Spleen (tissue), 11 donors: ENCODE data around the gene CYP11A1. TPM values are rescaled to one million over a fixed set of nuclear protein-coding genes. Genes with fewer than 3 reads are reported as not detected.

Source experiments
- DNase-seq: peaks from one replicate; pipeline ENCODE4 v3.0.0-alpha.2; 2020
- H3K27ac ChIP-seq, 8 donors: fragments of 200-600 bp; sonication (generic) in 7 of 8; 1 replicate in 4 of 8; 2 replicates in 4 of 8; pipeline versions ENCODE4 v1.5.0 to v1.8.0; 2016 to 2021; ENCODE audit warnings: inconsistent platforms in 4 of 8, mild to moderate bottlenecking in 4 of 8, moderate library complexity in 1 of 8
- H3K27me3 ChIP-seq, 7 donors: fragments of 200-600 bp; sonication (generic) in 6 of 7; replicated peaks in 1 of 7; 1 replicate in 4 of 7; 2 replicates in 3 of 7; pipeline versions ENCODE4 v1.5.0 to v1.8.0; 2016 to 2021; ENCODE audit warnings: inconsistent platforms in 3 of 7, mild to moderate bottlenecking in 1 of 7
- H3K36me3 ChIP-seq, 6 donors: fragments of 200-600 bp; sonication (generic) in 5 of 6; 1 replicate in 4 of 6; 2 replicates in 2 of 6; pipeline versions ENCODE4 v1.5.0 to v1.8.0; 2016 to 2021; ENCODE audit warnings: inconsistent platforms in 2 of 6
- H3K4me1 ChIP-seq, 6 donors: fragments of 200-600 bp; sonication (generic) in 5 of 6; 1 replicate in 3 of 6; 2 replicates in 3 of 6; pipeline versions ENCODE4 v1.5.0 to v1.8.0; 2016 to 2021; ENCODE audit warnings: inconsistent platforms in 3 of 6
- H3K4me3 ChIP-seq, 8 donors: fragments of 200-600 bp; sonication (generic) in 7 of 8; 1 replicate in 4 of 8; 2 replicates in 4 of 8; pipeline versions ENCODE4 v1.5.0 to v1.8.0; 2016 to 2021; ENCODE audit warnings: inconsistent platforms in 4 of 8, mild to moderate bottlenecking in 4 of 8, moderate library complexity in 2 of 8
- H3K9me3 ChIP-seq, 8 donors: fragments of 200-600 bp; sonication (generic) in 7 of 8; 1 replicate in 4 of 8; 2 replicates in 4 of 8; pipeline versions ENCODE4 v1.5.0 to v1.8.0; 2016 to 2021; ENCODE audit warnings: inconsistent platforms in 4 of 8
- POLR2A ChIP-seq, 3 donors: fragments of 450-650 bp; IDR thresholded peaks; one replicate each; pipeline ENCODE4 v1.5.1; 2017; ENCODE audit warnings: antibody characterized with exemption in 3 of 3, mild to moderate bottlenecking in 1 of 3
- POLR2AphosphoS5 ChIP-seq, 3 donors: sonication (generic); formaldehyde crosslinking; IDR thresholded peaks; one replicate each; pipeline ENCODE4 v1.5.1; 2017; ENCODE audit warnings: antibody characterized with exemption in 3 of 3
- WGBS, 5 donors: extraction: QIAGEN DNeasy Blood & Tissue Kit in 3 of 5; methylation state at CpG; one replicate each; pipeline versions ENCODE4 v1.1.5 to v1.1.7; 2013 to 2018; 5-methylcytosine and 5-hydroxymethylcytosine counted together
- intact Hi-C: fragments of 100-400 bp; cut with DNase I; formaldehyde crosslinking; loops from one replicate; pipeline ENCODE4 v1.15.0; 2023; ENCODE audit warnings: low total_unique reads
- polyA plus RNA-seq, 3 donors: library from polyadenylated mRNA; stranded (reverse); fragments of 200-250 nt; gene quantifications; one replicate each; pipeline ENCODE4 v1.2.1, GENCODE V29; 2013
- total RNA-seq, 7 donors: library from RNA; depleted of rRNA in 3 of 7; stranded (reverse); fragments of >200 nt in 3 of 7; fragmentation: NEBNext Ultra II Directional in 4 of 7; extraction: Animal tissue kit (Norgen Biotek cat#: 25700) in 4 of 7; gene quantifications; one replicate each; pipeline versions ENCODE4 v1.1.0 to v1.2.1, GENCODE V29; 2016 to 2021
- TF ChIP-seq, protein P1 (sequence below), 11 experiments: fragments of 200-600 bp in 7 of 11; fragments of 450-650 bp in 4 of 11; sonication (generic) in 4 of 11; IDR thresholded peaks in 8 of 11; conservative IDR thresholded peaks in 3 of 11; 1 replicate in 7 of 11; 2 replicates in 4 of 11; pipeline versions ENCODE4 v1.4.0 to v1.8.0; 2016 to 2021; ENCODE audit warnings: antibody characterized with exemption in 11 of 11, inconsistent platforms in 4 of 11, mild to moderate bottlenecking in 1 of 11
- donor health status: healthy with polysubstance abuse.
- donor health status: DM: no; HTN: no; CAD: no; lungs with moderate emphysema.
- donor health status: DM: no; HTN: no; CAD: no.
- donor health status: Bipolar disorder and iron deficiency.
- donor health status: healthy.
- donor health status: DM: no; HTN: no; CAD: no.
- donor health status: DM: yes; HTN: yes; CAD: no.

Gene CYP11A1
- total and polyA plus RNA-seq, 10 donors, result 1.6 to 14.3 (median 4.9) TPM

DNA sequence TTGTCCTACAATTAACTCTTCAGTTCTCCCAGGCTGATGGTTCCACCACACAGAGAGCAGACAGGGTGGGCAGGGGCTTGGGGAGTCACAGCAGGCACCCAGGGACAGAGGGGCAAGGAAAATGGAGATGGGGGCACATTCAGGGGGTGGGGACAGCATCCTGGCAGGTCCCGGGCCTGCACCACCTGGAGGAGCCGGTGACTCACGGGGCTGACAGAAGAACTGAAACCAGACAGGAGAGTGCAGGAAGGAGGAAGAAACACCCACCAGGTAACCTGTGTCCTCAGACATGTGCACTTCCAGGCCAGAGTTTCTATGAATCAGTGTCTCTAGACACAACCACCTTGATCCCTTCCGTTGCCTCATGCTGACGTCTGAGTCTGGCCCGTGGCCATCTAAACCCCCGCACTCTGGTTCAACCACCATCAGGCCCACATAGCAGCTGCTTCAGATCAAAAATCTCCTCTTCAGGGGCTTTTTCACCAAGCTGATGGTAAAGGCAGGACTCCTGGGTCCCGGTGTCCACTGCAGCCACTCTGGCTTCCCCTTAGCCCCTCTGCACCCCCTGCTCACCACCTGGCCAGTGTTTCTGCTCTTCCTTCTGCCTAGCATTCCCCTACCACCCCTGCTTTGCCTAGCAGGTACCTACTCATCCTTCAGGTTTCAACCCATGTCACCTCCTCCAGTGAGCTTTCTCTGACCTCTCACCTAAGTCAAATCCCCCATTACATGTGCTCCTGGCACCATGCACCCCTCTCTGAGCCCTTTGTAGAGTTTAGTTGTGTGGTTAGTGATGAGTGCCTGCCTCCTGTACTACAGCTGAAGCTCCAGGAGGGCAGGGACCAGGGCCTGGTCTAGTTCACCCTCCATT, 16.5 kb upstream of the CYP11A1 start:
- intact Hi-C loops, result loop anchor here (2.0 kb wide), 1 partner anchor 55 kb away; no protein-coding TSS in a partner anchor
- H3K27ac ChIP-seq, result peak overlapping the region; percentile 77 to 92 (median 85)
- H3K4me3 ChIP-seq, result no peak overlapping the region

GRCh38 chr15:74383286-74383685, 15.8 kb upstream of the CYP11A1 start:
- intact Hi-C loops, result loop anchor here (2.0 kb wide), 1 partner anchor 56 kb away; no protein-coding TSS in a partner anchor
- Histone ChIP-seq H3K4me1 (peaks cover 50 to 76% (median 66%) of the 10 kb centered on the region in 6 donors), H3K9me3 (no peaks in the 10 kb centered on the region), H3K27me3 (no peaks in the 10 kb centered on the region), H3K27ac (peak overlapping the region in 6 of 8 donors; percentile 78 to 92 (median 87)), H3K36me3 (no peaks in the 10 kb centered on the region), H3K4me3 (no peak overlapping the region)
- peak; percentile 74 for DNase-seq
- TF ChIP-seq POLR2A (IDR thresholded peaks at IDR 0.05) (no peak), POLR2AphosphoS5 (IDR thresholded peaks at IDR 0.05) (no peak)
- TF ChIP-seq, protein P1, sequence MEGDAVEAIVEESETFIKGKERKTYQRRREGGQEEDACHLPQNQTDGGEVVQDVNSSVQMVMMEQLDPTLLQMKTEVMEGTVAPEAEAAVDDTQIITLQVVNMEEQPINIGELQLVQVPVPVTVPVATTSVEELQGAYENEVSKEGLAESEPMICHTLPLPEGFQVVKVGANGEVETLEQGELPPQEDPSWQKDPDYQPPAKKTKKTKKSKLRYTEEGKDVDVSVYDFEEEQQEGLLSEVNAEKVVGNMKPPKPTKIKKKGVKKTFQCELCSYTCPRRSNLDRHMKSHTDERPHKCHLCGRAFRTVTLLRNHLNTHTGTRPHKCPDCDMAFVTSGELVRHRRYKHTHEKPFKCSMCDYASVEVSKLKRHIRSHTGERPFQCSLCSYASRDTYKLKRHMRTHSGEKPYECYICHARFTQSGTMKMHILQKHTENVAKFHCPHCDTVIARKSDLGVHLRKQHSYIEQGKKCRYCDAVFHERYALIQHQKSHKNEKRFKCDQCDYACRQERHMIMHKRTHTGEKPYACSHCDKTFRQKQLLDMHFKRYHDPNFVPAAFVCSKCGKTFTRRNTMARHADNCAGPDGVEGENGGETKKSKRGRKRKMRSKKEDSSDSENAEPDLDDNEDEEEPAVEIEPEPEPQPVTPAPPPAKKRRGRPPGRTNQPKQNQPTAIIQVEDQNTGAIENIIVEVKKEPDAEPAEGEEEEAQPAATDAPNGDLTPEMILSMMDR (IDR thresholded peaks at IDR 0.05 in 8 of 11, conservative IDR thresholded peaks at IDR 0.05 in 3 of 11), result no peak
- 83 to 96% (median 91%) methylated on average over 2 to 4 of the region's 4 CpGs for WGBS, 5 donors

More for the DNA sequence above, 16.5 kb upstream of the CYP11A1 start:
- WGBS, 5 donors, result 34 to 53% (median 41%) methylated on average over 8 of the region's 8 CpGs
- Histone ChIP-seq H3K4me1 (peaks cover 50 to 78% (median 66%) of the 10 kb centered on the region in 6 donors), H3K9me3 (no peaks in the 10 kb centered on the region), H3K27me3 (no peaks in the 10 kb centered on the region), H3K36me3 (no peaks in the 10 kb centered on the region)
- peak; percentile 87 for DNase-seq
- TF ChIP-seq, protein P1 (IDR thresholded peaks at IDR 0.05 in 8 of 11, conservative IDR thresholded peaks at IDR 0.05 in 3 of 11), result no peak
- TF ChIP-seq POLR2AphosphoS5 (IDR thresholded peaks at IDR 0.05), result peak in 2 of 3 donors; percentile 27 to 63
- TF ChIP-seq POLR2A (IDR thresholded peaks at IDR 0.05), result no peak

- DNase-seq, result peak; percentile 96
- 37 to 44% (median 41%) methylated on average over 11 to 13 of the region's 13 CpGs for WGBS, 5 donors
- intact Hi-C loops, result loop anchor here (2.0 kb wide), 1 partner anchor 57 kb away; no protein-coding TSS in a partner anchor
- no peaks in the 10 kb centered on the region for H3K9me3 ChIP-seq
- H3K27me3 ChIP-seq, result no peaks in the 10 kb centered on the region
- peaks cover 49 to 65% (median 57%) of the 10 kb centered on the region in 6 donors for H3K4me1 ChIP-seq
- H3K4me3 ChIP-seq, result no peak overlapping the region
- peak overlapping the region in 1 of 8 donors; percentile 88 for H3K27ac ChIP-seq
- H3K36me3 ChIP-seq, result no peaks in the 10 kb centered on the region
- TF ChIP-seq, protein P1 (IDR thresholded peaks at IDR 0.05 in 8 of 11, conservative IDR thresholded peaks at IDR 0.05 in 3 of 11), result peak; percentile 92 to 99 (median 97)
- peak; percentile 35 to 70 (median 65) for TF ChIP-seq POLR2AphosphoS5 (IDR thresholded peaks at IDR 0.05)
- no peak for TF ChIP-seq POLR2A (IDR thresholded peaks at IDR 0.05)
Observed at GRCh38 chr15:74382004-74382816, 14.8 kb upstream of the CYP11A1 start.
